A673 (cell line): ENCODE measurements around the gene CETN2.
"Not testable (repeated sequence)": the region's sequence is repeated elsewhere in the genome, so short reads cannot be mapped to it uniquely, and the experiment has no call there.

Experiments
- CTCF ChIP-seq: fragments of 300-800, 200-600 bp; sonication (generic); conservative IDR thresholded peaks from 2 replicates; pipeline ENCODE4 v1.5.1; 2017; ENCODE audit warnings: low read depth, mild to moderate bottlenecking, antibody characterized with exemption, low read length, moderate library complexity, mixed read lengths
- EZH2 ChIP-seq: fragments of 200-600 bp; sonication (generic); IDR thresholded peaks from 2 replicates; pipeline ENCODE4 v1.6.1; 2017; ENCODE audit warnings: borderline replicate concordance, low read depth, mild to moderate bottlenecking, mixed read lengths, antibody characterized with exemption, low read length; ENCODE audit not compliant: poor library complexity, severe bottlenecking

- TF ChIP-seq CTCF, EZH2: not testable (repeated sequence)
These were observed 4.9 kb upstream of the CETN2 start for GRCh38 chrX:152835470-152835869.
